Measurements from ENCODE around the gene ZBTB7C.

GRCh38 chr18:48038636-48039035 lies 370.5 kb downstream of the ZBTB7C start:
- TF ChIP-seq POLR2AphosphoS5 (IDR thresholded peaks at IDR 0.05; ENCODE audit: low read depth, low read length) (no peak), REST (IDR thresholded peaks at IDR 0.05; ENCODE audit: insufficient read depth in 1 of 2, low read depth in 2 of 2, low read length in 2 of 2) (no peak)
